ENCODE results near the gene C1QL1. TPM values are rescaled to one million over a fixed set of nuclear protein-coding genes. Genes with fewer than 3 reads are reported as not detected.

The C1QL1 gene
- polyA plus RNA-seq, 1 donor from 2014 or later = 0.19 TPM

- no peaks in the 10 kb centered on the region for H3K9me2 ChIP-seq (ENCODE audit: insufficient read depth, low read length)
- no peaks in the 10 kb centered on the region for H3K9me3 ChIP-seq (ENCODE audit: low read length)
- no peaks in the 10 kb centered on the region for H3F3A ChIP-seq (ENCODE audit: insufficient read depth, low read length, poor library complexity, severe bottlenecking)
- H3K27me3 ChIP-seq (ENCODE audit: insufficient read depth, low read depth, low read length) = no peaks in the 10 kb centered on the region
- no peak overlapping the region for H2AFZ ChIP-seq (ENCODE audit: low read depth, low read length)
- no peaks in the 10 kb centered on the region for H3K79me2 ChIP-seq (replicated peaks; ENCODE audit: insufficient read depth, low read length)
- no peak for TF ChIP-seq REST (IDR thresholded peaks at IDR 0.05; ENCODE audit: borderline replicate concordance)
- TF ChIP-seq RAD21 (conservative IDR thresholded peaks at IDR 0.05) = no peak
- no peak for TF ChIP-seq TAF1 (IDR thresholded peaks at IDR 0.05; ENCODE audit: low read depth)
- TF ChIP-seq SMC3 (conservative IDR thresholded peaks at IDR 0.05; ENCODE audit: poor library complexity) = no peak
- no peak for TF ChIP-seq EZH2 (IDR thresholded peaks at IDR 0.05; ENCODE audit: borderline replicate concordance, insufficient read depth, low read length, poor library complexity, severe bottlenecking)
- TF ChIP-seq EP300 (conservative IDR thresholded peaks at IDR 0.05; ENCODE audit: poor library complexity, severe bottlenecking) = no peak
- no peak for TF ChIP-seq POLR2AphosphoS5 (IDR thresholded peaks at IDR 0.05)
- no peak for TF ChIP-seq MXI1 (conservative IDR thresholded peaks at IDR 0.05; ENCODE audit: poor library complexity, severe bottlenecking)
- no peak for TF ChIP-seq CTCF (IDR thresholded peaks at IDR 0.05; ENCODE audit: poor library complexity, severe bottlenecking)
- no peak overlapping the region for H3K9ac ChIP-seq (ENCODE audit: low read length)
- H3K36me3 ChIP-seq (ENCODE audit: insufficient read depth, low read length) = no peaks in the 10 kb centered on the region
- no peaks in the 10 kb centered on the region for H4K20me1 ChIP-seq (ENCODE audit: insufficient read depth)
- no peak overlapping the region for H3K4me2 ChIP-seq (ENCODE audit: low read length)
- no peak overlapping the region for H3K27ac ChIP-seq (ENCODE audit: low read length)
- H3K4me3 ChIP-seq (ENCODE audit: low read length) = no peak overlapping the region
Observed at GRCh38 chr17:45011767-45012166, 43.7 kb upstream of the C1QL1 start.

GRCh38 chr17:45009676-45010467 is 41.8 kb upstream of the C1QL1 start:
- Histone ChIP-seq H3F3A (ENCODE audit: insufficient read depth, low read length, poor library complexity, severe bottlenecking) (no peaks in the 10 kb centered on the region), H3K9ac (ENCODE audit: low read length) (no peak overlapping the region), H3K9me2 (ENCODE audit: insufficient read depth, low read length) (no peaks in the 10 kb centered on the region), H3K9me3 (ENCODE audit: low read length) (no peaks in the 10 kb centered on the region), H4K20me1 (ENCODE audit: insufficient read depth) (no peaks in the 10 kb centered on the region), H3K4me3 (ENCODE audit: low read length) (no peak overlapping the region), H2AFZ (ENCODE audit: low read depth, low read length) (no peak overlapping the region), H3K4me2 (ENCODE audit: low read length) (no peak overlapping the region), H3K79me2 (replicated peaks; ENCODE audit: insufficient read depth, low read length) (no peaks in the 10 kb centered on the region), H3K27ac (ENCODE audit: low read length) (no peak overlapping the region), H3K36me3 (ENCODE audit: insufficient read depth, low read length) (no peaks in the 10 kb centered on the region), H3K27me3 (ENCODE audit: insufficient read depth, low read depth, low read length) (no peaks in the 10 kb centered on the region)
- TF ChIP-seq SMC3 (conservative IDR thresholded peaks at IDR 0.05; ENCODE audit: poor library complexity) = no peak
- no peak for TF ChIP-seq TAF1 (IDR thresholded peaks at IDR 0.05; ENCODE audit: low read depth)
- no peak for TF ChIP-seq EP300 (conservative IDR thresholded peaks at IDR 0.05; ENCODE audit: poor library complexity, severe bottlenecking)
- TF ChIP-seq REST (IDR thresholded peaks at IDR 0.05; ENCODE audit: borderline replicate concordance) = no peak
- TF ChIP-seq POLR2AphosphoS5 (IDR thresholded peaks at IDR 0.05) = no peak
- no peak for TF ChIP-seq EZH2 (IDR thresholded peaks at IDR 0.05; ENCODE audit: borderline replicate concordance, insufficient read depth, low read length, poor library complexity, severe bottlenecking)
- no peak for TF ChIP-seq RAD21 (conservative IDR thresholded peaks at IDR 0.05)
- no peak for TF ChIP-seq MXI1 (conservative IDR thresholded peaks at IDR 0.05; ENCODE audit: poor library complexity, severe bottlenecking)
- no peak for TF ChIP-seq CTCF (IDR thresholded peaks at IDR 0.05; ENCODE audit: poor library complexity, severe bottlenecking)

Measured in neural cell (in vitro differentiated cells).